ENCODE results near the gene CACNA1I.

Gene CACNA1I

DNA sequence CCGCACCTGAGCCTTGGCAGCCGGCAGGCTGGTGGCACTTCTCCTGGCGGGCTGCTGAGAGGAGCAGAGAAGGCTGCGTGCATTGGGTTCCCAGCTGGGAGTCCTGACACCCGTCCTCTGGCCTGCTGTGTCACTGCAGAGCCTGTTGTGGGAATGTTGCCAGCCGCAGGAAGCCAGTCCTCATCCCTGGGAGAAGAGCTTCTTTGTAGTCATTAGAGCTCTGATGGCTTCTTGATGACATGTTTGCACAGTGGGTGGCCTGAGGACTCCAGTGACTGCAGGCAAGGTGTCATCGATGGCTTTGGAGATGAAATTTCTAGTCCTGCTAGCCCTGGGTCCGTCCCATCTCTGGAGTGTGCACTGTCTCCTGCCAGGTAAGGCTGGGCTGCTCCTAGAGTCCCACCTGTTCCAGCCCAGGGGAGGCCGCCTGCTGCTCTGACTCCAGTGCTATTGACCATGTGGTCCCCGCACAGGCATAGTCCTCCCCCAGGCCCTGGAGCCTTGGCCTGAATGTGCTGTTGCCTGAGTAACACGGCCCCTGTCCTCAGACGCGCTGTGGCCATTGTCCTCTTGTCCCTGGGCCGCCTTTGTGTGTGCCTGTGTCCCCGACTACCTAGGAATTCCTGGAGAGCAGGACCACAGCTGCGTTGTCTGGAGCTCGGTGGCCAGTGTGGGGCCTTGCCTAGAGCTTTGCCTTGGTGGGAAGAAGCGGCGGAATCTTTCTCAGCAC lies 129.2 kb downstream of the CACNA1I start:
- no peak for FAIRE-seq

DNA sequence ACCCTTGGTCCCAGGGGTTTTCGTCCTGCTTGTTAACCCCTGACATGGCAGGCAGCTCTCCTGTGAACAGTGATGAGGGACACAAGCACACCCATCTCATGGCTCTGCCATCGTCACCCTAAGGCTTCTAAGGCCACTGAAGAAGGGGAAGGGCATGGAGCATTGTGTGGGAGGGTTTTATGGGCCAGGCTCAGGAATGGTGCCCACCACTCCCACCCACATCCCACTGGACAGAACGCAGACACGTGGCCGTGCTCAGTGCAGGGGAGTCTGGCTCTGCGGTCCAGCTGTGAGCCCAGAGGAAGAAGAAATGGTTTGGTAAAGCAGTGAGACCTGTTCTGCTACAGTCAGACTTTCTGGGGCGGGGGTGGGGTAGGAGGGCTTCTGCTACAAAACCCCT lies 130.0 kb downstream of the CACNA1I start:
- no peak for FAIRE-seq

DNA sequence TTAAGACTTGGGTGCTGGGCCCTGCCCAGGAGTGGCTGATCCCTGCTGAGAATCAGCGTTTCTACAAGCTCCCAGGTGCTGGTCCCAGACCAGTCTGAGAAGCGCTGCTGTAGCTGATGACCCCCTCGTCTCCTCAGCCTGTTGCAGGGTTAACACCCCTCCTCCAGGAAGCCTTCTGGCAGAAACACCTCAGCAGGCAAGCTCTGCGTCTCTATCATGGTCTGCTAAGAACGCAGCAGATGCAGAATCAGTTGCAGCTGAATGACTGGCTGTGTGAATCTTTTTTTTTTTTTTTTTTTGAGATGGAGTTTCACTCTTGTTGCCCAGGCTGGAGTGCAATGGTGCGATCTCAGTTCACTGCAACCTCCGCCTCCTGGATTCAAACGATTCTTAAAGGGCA lies 132.5 kb downstream of the CACNA1I start:
- no peak for FAIRE-seq

DNA sequence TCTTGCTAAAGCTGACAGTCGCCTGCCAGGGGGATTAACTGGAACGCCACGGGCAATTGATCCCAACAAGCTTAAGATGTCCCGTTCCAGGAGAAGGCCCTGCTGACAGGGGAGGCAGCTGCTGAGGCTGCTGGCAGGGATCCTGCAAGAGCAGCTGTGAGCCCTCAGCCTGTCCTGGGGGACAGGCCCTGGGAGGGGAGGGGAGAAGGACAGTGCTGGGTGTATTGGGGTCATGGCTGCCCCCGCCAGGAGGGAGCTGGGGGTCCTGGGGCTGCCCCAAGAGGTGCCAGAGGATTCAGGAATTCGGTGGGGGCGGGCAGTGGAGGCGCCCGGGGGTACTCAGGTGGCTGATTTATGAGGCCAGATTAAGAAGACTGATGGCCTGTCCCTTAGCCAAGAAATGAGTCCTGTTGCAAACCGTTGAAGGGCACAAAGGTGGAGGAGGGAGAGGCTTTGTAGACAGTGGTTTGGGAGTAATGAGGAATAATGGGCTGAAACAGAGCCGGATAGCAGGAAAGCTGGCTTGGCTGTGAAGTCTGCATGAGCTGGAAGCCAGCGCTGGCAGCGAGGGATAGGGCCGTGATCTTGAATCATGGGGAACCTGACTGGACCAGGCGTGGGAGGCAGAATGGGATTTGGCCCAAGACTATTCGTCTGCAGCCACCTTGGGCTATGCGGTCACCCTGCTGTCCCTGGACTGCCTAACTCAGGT lies 133.5 kb downstream of the CACNA1I start:
- no peak for FAIRE-seq

DNA sequence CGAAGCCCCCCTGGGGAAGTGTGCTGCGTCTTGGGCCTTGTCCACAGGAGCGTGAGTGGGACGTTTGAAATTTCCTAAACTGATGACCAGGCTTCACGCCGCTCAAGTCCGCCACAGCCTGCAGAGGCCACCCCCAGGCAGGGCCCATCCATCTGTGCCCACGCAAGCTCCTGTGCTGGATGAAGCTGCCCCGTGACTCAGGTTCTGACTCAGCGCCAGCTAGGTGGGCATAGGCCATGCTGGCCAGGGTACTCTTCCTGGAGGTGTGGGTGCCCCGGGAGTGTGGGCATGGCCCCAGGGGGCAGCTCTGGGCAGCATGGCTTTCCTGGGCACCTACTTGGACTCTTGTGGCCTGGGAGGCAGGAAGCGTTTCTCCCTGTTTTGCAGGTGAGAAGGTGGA lies 134.8 kb downstream of the CACNA1I start:
- no peak for FAIRE-seq

DNA sequence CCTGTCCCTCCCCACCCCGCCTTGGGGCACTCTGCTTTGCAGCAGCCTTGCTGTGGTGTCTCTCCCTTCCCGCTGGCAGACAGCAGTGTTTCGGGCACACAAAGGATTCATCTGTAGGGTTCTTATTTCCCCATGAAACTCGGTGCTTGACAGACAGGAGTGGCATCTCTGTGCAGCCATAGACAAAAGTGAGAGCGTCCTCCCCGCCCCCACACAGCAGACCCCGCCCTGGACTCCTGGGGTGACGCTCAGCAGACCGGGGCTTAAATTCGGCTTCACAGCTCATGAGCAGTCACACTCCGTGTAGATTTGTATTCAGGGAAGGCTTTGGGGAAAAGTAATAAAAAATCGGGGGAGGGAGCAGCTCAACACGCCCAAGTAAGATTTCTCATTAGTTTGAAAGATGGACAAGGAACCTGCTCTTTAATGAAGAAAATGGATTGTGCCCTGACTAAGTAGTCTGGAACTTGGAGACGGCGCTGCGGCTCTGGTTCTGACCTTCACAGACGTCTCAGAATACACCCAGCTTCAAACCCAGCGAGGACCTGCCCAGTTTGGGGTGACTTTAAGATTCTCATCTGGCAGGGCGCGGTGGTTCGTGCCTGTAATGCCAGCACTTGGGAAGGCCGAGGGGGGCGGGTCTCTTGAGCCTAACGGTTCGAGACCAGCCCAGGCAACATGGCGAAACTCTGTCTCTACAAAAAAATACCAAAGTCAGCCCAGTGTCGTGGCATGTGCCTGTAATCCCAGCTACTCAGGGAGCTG lies 136.0 kb downstream of the CACNA1I start:
- FAIRE-seq, result no peak

DNA sequence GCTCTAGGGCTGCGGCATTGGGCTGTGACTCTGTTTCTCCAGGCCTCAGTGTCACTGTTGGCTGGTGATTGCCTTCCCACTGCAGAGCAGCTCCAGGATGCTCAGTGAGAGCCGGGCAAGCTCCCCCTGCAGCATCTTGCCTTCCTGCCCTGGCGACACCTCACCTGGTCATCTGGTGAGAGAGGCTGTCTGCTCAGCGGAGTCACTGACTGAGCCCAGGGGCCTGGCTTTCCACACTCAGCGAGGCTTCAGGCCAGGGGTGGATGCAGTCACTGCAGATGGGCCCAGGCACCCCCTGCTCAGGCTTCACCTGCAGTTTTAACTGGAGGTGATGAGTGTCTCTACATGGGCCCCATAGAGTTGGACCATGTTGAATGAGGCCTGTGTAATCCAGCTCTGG lies 136.8 kb downstream of the CACNA1I start:
- no peak for FAIRE-seq

DNA sequence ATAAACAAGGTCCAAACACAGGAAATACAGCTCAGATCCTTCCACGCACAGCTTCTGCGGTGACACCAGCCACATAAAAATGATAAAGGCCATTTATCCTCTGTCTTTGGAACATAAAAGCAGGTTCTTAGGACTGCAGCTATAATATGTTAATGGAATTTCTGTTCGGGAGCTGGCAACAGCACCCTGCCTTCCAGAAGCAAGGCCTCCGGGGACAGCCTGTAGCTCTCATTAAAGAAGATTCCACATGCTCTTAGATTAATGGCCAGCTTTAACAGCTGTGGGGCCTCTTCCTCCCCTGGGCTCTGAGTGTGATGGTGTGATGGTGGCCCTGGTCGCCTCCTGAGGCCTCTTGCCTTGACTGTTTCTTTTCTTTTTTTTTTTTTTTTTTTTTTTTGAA lies 137.3 kb downstream of the CACNA1I start:
- FAIRE-seq, result no peak

DNA sequence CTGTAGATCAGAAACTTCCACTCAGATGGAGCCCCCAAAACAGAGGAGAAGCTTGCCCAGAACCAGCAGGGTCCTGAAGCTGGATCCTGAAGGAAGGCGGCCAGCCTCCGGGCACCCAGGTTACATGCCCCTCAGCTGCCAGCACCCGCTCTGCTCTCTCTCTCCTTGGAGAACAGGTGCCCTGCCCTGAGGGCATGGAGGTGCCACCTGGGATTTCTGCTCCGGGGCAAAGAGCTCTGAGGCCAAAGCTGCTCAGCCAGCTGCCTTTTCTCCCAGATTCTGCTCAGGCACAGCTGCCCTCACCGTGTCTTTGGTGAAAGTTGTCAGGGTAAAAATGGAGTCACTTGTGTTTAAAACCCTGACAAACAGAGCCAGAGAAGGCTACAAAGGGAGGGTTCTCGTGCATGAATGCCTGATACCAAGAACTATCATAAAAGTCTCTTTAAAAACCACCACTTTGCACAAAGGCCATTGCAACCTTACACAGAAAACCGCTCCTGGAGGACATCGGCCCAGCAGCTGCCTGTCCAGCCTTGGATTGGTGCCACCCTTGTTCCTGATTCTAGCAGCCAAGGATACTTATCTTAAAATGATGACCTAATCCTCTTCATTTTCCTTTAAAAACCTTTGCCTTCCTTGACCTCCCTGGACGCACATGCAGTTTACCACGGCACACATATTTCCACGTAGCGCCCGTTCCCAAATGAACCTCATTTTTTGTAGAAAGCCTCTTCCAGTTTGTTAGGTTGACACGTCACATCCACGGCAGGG lies 140.0 kb downstream of the CACNA1I start:
- FAIRE-seq, result no peak

DNA sequence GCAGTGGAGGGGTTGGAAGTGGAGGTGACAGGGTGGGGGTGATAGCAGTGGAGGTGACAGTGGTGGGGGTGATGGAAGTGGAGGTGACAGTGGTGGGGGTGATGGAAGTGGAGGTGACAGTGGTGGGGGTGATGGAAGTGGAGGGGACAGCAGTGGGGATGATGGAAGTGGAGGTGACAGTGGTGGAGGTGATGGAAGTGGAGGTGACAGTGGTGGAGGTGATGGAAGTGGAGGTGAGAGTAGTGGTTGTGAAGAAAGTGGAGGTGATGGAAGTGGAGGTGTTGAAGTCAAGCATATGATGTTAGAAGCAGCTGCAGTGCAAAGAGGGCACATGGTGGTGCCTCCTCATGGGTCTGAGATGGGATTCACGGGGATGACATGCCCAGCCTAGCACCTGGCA lies 141.5 kb downstream of the CACNA1I start:
- FAIRE-seq, result no peak

DNA sequence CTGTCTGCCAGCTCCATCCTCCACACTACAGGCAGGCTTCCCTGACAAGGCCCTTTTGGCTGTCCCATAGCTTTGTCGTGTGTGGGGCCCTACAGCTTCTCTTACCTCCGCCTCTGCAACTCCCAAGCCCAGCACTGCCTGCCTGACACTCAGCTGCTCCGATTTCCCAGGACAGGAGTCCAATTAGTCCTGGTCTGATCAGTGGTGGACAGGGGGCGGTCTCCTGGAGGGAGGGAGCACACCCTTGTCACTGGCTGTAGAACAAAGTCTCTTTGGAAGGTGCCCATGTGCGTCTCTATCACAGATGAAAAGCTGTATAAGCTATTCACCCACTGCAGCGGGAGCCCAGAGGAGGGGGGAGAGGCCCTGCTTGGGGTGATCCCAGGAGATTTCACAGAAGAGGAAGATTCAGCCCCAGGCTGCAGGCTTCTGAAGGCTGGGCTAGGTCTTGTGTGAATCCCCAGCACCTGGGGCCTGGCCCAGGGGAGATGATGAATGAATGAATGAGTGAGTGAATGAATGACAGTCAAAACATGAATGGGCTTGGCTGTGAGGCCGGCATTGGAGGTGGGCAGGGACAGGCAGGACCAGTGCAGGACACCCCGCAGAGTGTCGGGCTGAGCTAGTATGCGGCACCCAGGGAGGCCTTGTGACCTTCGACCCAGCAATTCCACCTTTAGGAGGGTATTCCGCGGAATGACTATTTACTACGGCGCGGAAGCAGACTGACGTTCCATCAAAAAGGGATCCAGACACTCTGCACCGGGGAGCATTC lies 142.4 kb downstream of the CACNA1I start:
- no peak for FAIRE-seq

DNA sequence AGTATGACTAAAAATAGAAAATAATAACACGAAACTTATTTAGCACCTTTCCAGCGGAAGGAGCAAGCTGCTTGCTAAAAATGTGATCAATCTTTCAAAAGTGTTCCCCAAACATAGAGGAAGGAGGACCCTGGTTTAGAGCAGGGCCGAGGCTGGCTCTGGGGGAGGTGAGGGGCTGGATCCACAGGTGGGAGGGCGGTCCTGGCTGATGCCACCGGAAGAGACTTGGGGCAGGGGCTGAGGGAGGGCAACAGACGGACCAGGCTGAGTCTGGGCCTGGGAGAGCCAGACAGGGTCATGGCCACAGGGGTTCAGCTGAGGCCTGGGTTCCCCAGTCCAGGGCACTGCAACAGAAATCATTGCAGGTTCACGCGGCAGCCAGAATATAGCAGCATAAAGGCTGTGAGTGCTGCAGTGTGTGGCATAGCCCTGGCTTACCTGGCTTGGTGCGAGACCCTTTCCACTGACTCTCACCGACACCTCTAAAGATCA lies 143.3 kb downstream of the CACNA1I start:
- FAIRE-seq, result no peak

DNA sequence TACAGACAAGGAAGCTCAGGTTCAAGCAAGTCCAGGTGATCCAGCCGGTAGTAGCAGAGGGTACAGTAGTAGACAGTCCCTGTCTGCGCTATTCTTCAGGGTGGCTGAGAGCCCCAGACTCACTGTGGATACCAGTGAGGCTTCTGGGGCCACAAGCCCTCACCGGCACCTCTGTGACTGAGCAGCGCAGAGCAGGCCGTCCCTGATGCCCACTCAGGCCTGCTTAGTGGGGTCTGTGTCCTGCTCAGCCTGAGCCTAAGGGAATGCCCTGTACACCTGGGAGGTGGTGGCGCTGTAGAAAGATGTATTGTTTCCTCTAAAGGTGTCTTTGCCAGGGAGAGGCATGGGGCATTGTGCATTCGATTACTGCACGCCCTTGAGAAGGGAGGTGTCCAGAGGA lies 143.8 kb downstream of the CACNA1I start:
- no peak for FAIRE-seq

DNA sequence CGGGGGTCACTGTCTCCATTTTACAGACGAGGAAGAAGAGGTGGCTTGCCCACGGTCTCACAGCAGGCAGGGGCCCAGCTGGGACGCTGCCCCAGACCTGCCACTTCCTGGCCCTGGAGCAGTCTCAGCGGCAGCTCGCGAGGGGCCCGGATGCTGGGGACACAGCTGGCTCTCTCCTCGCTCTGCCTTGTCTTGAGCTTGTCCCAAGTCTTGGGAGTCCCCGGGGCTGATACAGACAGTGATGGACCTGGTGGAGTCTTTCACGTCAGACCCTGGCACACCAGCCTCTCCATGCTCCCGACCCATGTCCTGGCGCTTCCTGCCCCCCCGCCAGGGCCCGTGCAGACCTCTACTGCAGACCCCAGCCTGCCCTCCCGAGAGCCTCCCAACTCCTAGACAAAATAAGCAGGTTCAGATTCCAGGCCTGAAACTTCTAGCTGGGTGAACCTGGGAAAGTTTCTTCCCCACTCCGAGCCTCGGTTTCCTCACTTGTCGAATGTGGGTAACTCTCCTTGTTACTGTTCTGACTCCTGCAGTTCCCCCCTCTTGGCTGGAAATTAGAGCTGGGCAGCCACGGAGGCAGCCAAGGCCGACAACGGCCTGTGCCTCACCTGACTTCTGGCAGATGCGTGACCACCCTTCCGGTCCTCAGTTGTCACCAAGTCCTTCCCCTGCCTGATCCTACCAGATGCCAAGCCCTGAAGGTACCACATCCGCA lies 145.4 kb downstream of the CACNA1I start:
- no peak for FAIRE-seq

DNA sequence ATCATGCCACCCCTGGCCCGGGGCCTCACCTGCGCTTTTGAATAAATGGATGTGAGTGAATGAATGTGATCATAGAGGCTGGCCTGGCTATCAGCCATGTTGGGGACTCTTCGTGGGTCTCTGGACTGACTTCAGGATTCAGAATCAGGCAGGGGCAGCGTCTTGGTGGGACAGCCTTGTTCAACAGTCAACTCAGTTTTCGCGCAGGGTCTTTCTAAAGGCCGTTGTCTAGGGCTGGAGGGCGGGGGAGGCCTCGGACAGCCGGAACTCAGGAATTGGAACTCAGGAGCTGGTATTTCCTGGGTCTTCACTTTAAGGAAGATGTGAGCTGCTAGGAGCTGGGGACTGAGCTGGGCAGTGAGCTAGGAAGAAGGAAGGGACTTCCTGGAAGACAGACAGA lies 146.0 kb downstream of the CACNA1I start:
- no peak for FAIRE-seq

DNA sequence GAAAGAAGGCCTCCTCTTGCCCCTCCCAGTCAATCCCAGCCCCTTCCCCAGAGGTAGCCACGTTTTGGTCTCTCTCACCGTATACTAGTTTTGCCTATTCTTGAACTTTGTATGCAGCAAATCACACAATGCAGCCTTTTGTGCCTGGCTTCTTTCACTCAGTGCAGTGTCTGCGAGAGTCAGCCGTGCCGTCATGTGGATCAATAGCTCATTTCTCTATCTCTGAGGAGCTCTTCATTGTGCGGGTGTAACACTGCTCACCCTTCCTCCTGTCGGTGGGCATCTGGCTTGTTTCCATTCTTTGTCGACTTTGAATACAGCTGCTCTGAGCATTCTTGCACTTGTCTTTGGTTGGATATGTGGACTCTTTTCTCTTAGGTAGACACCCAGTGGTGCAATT lies 146.5 kb downstream of the CACNA1I start:
- FAIRE-seq, result no peak

DNA sequence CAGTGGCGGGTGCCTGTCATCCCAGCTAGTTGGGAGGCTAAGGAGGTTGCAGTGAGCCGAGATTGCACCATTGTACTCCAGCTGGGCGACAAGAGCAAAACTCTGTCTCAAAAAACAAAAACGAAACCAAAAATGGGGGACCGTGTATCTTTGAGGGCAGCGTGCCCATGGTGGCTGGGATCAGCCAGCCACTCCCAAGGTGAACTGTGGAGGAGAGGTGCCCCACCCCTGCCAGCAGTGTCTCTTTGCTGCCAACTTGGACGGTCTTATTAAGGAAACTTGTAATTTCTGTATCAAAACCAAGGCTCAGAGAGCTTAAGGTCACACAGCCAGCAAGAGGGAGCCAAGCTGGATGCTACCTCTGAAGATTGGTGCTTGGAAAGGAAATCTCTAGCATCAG lies 147.7 kb downstream of the CACNA1I start:
- FAIRE-seq, result no peak

DNA sequence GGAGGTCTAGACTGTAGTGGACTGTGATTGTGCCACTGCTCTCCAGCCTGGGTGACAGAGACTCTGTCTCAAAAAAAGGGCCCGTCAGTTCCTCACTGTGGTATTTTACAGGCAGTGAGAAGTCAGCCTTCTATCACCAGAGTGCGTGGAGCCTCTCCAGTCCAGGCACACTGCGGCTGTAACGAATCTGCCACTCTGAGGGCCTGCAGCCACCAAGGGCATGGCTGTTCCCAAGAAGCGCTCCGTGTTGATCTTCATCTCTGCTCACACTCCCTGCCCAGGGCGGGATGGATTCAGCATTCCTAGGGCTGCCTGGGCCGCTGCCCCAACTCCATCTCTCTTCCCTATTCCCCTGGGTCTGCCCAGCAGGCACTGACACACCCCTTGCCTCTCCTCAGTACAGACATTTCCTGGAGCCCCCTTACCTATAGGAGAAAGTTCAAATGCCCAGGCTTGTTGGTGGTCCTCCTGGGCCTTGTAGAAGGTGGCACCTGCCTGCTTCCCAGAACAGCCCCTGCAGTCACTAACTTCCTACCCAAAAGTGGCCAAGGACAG lies 148.4 kb downstream of the CACNA1I start:
- FAIRE-seq, result no peak

DNA sequence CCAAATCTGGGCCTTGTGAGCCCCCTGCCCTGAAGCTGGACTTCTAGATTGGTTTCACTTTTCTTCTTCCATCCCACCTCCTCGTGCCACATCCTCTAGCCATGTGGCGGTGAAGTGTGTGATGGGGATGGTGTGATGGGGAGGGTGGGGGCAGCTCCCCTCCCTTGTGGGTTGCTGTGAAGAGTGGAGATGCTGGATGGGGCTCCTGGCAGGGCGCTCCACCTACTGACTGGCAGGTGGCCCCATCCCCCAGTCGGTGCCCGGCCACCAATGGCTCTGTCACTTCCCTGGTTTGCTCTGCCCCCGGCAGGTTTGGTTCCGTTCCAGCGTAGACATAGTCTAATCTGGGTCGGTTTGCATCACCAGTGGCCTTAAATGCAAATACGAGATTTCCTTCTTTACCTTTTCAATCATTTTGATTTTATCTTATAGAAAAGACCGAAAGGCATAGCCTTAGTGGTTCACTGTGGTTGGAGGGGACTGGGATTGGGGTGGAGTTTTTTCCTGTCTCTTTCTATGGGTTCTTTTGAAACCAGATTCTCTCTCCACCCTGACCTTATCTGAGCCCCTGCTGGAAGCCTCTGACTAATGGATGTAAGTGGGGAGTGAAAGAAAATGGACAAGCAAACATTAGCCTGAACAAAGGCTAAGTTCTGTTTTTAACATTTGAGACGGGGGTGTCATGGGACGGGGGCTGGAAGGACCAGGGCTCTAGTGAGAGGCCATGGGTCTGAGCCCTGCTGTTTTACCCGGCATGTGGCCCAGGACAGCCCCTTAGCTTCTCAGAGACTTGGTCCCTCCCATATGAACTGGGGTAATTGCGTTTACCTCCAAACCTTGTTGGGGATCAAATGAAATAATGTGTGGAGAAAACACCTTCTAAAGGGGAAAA lies 149.3 kb downstream of the CACNA1I start:
- no peak for FAIRE-seq
